ENCODE measurements around the gene ADAR.
A peak's percentile ranks its signal among the peaks of the same experiment; 100 is the strongest.

Gene ADAR

DNA sequence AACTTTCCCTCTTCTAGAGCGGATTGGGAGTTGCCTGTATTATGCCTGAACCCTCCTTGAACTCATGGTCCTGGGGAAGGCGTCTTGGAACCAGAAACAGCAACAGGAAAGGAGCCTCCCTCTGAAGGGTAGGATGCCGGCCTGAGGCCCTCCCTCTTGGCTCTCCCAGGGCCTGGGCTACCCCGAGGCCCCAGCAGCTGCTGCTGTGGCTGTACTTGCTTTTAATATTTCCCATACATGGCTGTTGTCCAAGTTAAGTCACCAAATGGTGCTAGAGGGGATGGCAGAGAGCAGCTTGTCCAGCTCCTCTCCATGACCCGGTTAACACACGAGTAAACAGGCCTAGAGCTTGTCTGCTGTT lies 29.9 kb downstream of the ADAR start:
- Histone ChIP-seq H3K36me3 (ENCODE audit: control insufficient read depth in 1 of 2, insufficient read depth in 2 of 2, low read length in 2 of 2) (peaks cover 38 to 47% of the 10 kb centered on the region in 2 donors), H3K27me3 (ENCODE audit: low read depth, low read length) (no peaks in the 10 kb centered on the region), H3K9me3 (ENCODE audit: control insufficient read depth in 1 of 2, low read length in 2 of 2) (no peaks in the 10 kb centered on the region), H3K4me3 (ENCODE audit: low read depth in 1 of 2, low read length in 2 of 2) (no peak overlapping the region), H3K4me1 (ENCODE audit: control insufficient read depth in 1 of 2, insufficient read depth in 2 of 2, low read length in 2 of 2) (peaks cover 0 to 6% of the 10 kb centered on the region in 2 donors), H3K27ac (ENCODE audit: low read length) (no peak overlapping the region)

DNA sequence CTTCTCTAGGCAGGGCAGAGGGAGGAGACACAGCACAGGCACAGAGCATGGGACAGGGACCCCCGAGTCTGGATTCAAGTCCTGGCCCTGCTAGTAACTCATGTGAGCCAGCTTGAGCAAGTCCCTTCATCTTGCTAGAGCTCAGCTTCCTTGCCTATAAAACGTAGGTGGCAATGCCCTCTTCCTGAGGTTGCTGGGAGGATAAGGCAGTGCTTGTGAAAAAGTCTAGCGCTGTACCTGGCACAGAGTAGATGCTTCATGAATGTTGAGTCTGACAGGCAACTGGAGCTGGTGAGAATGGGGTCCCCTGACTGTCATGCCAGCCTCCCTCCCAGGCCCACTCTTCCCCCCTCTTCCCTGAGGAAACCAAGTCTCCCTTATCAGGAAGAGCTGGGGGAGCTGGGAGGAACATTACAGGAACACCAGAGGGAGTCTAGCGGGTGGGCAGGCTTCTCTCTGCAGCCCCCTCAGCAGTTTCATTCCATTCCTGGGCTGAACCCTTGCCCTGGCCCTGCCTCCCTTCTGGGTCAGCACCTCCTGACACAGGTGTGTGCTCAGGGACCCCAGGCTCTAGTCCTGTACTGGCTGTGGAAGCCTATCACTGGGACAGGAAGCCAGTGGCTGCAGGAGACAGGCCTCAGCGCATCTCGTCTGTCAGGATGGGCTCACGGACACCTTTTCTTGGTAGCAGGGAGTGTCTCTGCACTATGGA lies 30.5 kb downstream of the ADAR start:
- Histone ChIP-seq H3K4me3 (ENCODE audit: low read depth in 1 of 2, low read length in 2 of 2) (no peak overlapping the region), H3K9me3 (ENCODE audit: control insufficient read depth in 1 of 2, low read length in 2 of 2) (no peaks in the 10 kb centered on the region), H3K36me3 (ENCODE audit: control insufficient read depth in 1 of 2, insufficient read depth in 2 of 2, low read length in 2 of 2) (peaks cover 33 to 41% of the 10 kb centered on the region in 2 donors), H3K27me3 (ENCODE audit: low read depth, low read length) (no peaks in the 10 kb centered on the region), H3K4me1 (ENCODE audit: control insufficient read depth in 1 of 2, insufficient read depth in 2 of 2, low read length in 2 of 2) (peaks cover 0 to 6% of the 10 kb centered on the region in 2 donors), H3K27ac (ENCODE audit: low read length) (no peak overlapping the region)

- Histone ChIP-seq H3K9me3 (ENCODE audit: control insufficient read depth in 1 of 2, low read length in 2 of 2) (no peaks in the 10 kb centered on the region), H3K4me3 (ENCODE audit: low read depth in 1 of 2, low read length in 2 of 2) (no peak overlapping the region), H3K4me1 (ENCODE audit: control insufficient read depth in 1 of 2, insufficient read depth in 2 of 2, low read length in 2 of 2) (peaks cover 0 to 6% of the 10 kb centered on the region in 2 donors), H3K27me3 (ENCODE audit: low read depth, low read length) (no peaks in the 10 kb centered on the region), H3K36me3 (ENCODE audit: control insufficient read depth in 1 of 2, insufficient read depth in 2 of 2, low read length in 2 of 2) (peaks cover 22 to 27% of the 10 kb centered on the region in 2 donors), H3K27ac (ENCODE audit: low read length) (no peak overlapping the region)
Measured at GRCh38 chr1:154575951-154576566, 31.9 kb downstream of the ADAR start.

DNA sequence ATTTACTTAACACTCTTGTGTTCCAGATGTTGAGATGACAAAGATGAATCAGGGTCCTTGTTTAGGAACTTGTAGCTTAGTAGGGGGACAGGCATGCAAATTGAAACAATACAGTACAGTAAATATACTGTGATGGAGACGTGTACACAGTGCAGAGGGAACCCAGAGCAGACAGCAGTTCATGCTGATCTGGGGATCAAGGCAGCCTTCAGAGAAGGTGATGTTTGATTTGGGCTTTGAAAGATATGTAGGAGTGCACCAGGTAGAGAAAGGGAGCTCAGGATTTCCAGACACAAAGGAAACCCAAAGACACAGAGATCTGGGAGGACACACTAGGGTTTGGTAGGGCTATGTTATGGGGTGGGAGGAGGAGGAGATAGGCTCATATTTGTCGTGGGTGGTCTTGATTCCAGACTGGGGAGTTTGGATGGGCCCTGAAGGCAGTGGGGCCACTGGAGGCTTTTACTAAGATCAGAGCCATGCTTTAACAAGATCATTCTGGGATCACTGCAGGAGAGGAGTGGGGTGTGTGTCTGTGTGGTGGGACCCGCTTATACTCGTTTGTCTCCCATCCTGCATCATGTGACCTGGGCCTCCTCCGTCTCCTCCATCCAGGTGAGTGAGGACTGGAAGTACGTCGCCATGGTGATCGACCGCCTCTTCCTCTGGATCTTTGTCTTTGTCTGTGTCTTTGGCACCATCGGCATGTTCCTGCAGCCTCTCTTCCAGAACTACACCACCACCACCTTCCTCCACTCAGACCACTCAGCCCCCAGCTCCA lies 32.6 kb downstream of the ADAR start:
- no peaks in the 10 kb centered on the region for H3K9me3 ChIP-seq (ENCODE audit: control insufficient read depth in 1 of 2, low read length in 2 of 2)
- H3K36me3 ChIP-seq (ENCODE audit: control insufficient read depth in 1 of 2, insufficient read depth in 2 of 2, low read length in 2 of 2): peaks cover 18 to 20% of the 10 kb centered on the region in 2 donors
- H3K4me1 ChIP-seq (ENCODE audit: control insufficient read depth in 1 of 2, insufficient read depth in 2 of 2, low read length in 2 of 2): peaks cover 0 to 6% of the 10 kb centered on the region in 2 donors
- no peak overlapping the region for H3K4me3 ChIP-seq (ENCODE audit: low read depth in 1 of 2, low read length in 2 of 2)
- H3K27me3 ChIP-seq (ENCODE audit: low read depth, low read length): peaks cover 1% of the 10 kb centered on the region
- no peak overlapping the region for H3K27ac ChIP-seq (ENCODE audit: low read length)

DNA sequence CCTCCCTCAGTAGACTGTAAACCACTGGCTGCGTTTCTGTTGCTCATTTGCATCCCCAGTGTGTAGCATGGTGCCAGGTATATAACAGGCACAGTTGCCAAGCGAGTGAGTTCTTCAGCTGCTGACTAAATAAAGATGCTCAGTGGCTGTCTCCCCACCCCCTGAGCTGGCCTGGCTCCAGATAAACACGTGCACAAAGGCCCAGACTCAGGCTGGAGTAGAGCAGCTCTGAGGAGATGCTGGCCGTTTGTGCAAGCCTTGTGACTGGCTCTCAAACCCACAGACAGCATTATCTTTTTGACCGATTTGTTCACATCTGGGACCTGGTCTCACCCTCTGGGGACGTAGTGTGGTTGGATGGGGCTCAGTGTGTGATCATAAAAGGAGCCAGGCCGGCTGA lies 33.3 kb downstream of the ADAR start:
- H3K27me3 ChIP-seq (ENCODE audit: low read depth, low read length): peaks cover 7% of the 10 kb centered on the region
- H3K9me3 ChIP-seq (ENCODE audit: control insufficient read depth in 1 of 2, low read length in 2 of 2): no peaks in the 10 kb centered on the region
- peaks cover 0 to 6% of the 10 kb centered on the region in 2 donors for H3K4me1 ChIP-seq (ENCODE audit: control insufficient read depth in 1 of 2, insufficient read depth in 2 of 2, low read length in 2 of 2)
- peaks cover 12 to 13% of the 10 kb centered on the region in 2 donors for H3K36me3 ChIP-seq (ENCODE audit: control insufficient read depth in 1 of 2, insufficient read depth in 2 of 2, low read length in 2 of 2)
- H3K27ac ChIP-seq (ENCODE audit: low read length): no peak overlapping the region
- H3K4me3 ChIP-seq (ENCODE audit: low read depth in 1 of 2, low read length in 2 of 2): no peak overlapping the region

DNA sequence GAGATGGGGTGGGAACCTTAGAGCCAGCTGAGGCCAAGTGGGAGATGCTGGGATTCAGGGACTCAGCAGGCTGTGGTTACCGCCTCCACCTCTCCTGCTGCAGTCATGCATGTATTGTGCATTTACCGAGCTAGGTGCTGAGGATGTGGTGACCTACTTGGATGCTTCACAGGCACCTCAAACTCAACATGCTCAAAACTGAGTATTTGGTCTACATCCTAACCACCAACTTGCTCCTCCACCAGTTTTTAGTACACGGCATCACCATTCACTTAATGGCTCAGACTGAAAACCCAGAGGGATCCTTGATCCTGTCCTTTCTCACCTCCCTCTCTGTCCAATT lies 34.8 kb downstream of the ADAR start:
- Histone ChIP-seq H3K9me3 (ENCODE audit: control insufficient read depth in 1 of 2, low read length in 2 of 2) (no peaks in the 10 kb centered on the region), H3K36me3 (ENCODE audit: control insufficient read depth in 1 of 2, insufficient read depth in 2 of 2, low read length in 2 of 2) (peaks cover 0 to under 1% of the 10 kb centered on the region in 2 donors), H3K4me3 (ENCODE audit: low read depth in 1 of 2, low read length in 2 of 2) (no peak overlapping the region), H3K27me3 (ENCODE audit: low read depth, low read length) (peaks cover 7% of the 10 kb centered on the region), H3K27ac (ENCODE audit: low read length) (no peak overlapping the region), H3K4me1 (ENCODE audit: control insufficient read depth in 1 of 2, insufficient read depth in 2 of 2, low read length in 2 of 2) (peaks cover 0 to 9% of the 10 kb centered on the region in 2 donors)

- Histone ChIP-seq H3K4me1 (ENCODE audit: control insufficient read depth in 1 of 2, insufficient read depth in 2 of 2, low read length in 2 of 2) (peaks cover 0 to 14% of the 10 kb centered on the region in 2 donors), H3K27ac (ENCODE audit: low read length) (no peak overlapping the region), H3K4me3 (ENCODE audit: low read depth in 1 of 2, low read length in 2 of 2) (no peak overlapping the region), H3K27me3 (ENCODE audit: low read depth, low read length) (peaks cover 7% of the 10 kb centered on the region), H3K9me3 (ENCODE audit: control insufficient read depth in 1 of 2, low read length in 2 of 2) (no peaks in the 10 kb centered on the region), H3K36me3 (ENCODE audit: control insufficient read depth in 1 of 2, insufficient read depth in 2 of 2, low read length in 2 of 2) (no peaks in the 10 kb centered on the region)
Measured at GRCh38 chr1:154572468-154573167, 35.4 kb downstream of the ADAR start.

DNA sequence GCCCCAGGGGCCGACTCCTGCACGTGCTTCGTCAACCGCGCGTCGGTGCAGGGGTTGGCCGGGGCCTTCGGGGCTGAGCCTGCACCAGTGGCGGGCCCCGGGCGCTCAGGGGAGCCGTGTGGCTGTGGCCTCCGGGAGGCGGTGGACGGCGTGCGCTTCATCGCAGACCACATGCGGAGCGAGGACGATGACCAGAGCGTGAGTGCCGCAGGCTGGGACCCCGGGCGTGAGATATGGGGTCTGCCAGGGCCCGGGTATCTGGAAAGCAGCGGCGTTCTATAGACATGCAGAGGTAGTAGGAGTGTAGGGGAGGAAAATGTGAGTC lies 36.1 kb downstream of the ADAR start:
- Histone ChIP-seq H3K27ac (ENCODE audit: low read length) (no peak overlapping the region), H3K27me3 (ENCODE audit: low read depth, low read length) (peaks cover 14% of the 10 kb centered on the region), H3K36me3 (ENCODE audit: control insufficient read depth in 1 of 2, insufficient read depth in 2 of 2, low read length in 2 of 2) (no peaks in the 10 kb centered on the region), H3K4me1 (ENCODE audit: control insufficient read depth in 1 of 2, insufficient read depth in 2 of 2, low read length in 2 of 2) (peaks cover 0 to 12% of the 10 kb centered on the region in 2 donors), H3K4me3 (ENCODE audit: low read depth in 1 of 2, low read length in 2 of 2) (no peak overlapping the region), H3K9me3 (ENCODE audit: control insufficient read depth in 1 of 2, low read length in 2 of 2) (no peaks in the 10 kb centered on the region)

DNA sequence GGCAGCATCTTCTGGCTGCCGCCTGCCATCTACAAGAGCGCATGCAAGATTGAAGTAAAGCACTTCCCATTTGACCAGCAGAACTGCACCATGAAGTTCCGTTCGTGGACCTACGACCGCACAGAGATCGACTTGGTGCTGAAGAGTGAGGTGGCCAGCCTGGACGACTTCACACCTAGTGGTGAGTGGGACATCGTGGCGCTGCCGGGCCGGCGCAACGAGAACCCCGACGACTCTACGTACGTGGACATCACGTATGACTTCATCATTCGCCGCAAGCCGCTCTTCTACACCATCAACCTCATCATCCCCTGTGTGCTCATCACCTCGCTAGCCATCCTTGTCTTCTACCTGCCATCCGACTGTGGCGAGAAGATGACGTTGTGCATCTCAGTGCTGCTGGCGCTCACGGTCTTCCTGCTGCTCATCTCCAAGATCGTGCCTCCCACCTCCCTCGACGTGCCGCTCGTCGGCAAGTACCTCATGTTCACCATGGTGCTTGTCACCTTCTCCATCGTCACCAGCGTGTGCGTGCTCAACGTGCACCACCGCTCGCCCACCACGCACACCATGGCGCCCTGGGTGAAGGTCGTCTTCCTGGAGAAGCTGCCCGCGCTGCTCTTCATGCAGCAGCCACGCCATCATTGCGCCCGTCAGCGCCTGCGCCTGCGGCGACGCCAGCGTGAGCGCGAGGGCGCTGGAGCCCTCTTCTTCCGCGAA lies 36.6 kb downstream of the ADAR start:
- Histone ChIP-seq H3K4me3 (ENCODE audit: low read depth in 1 of 2, low read length in 2 of 2) (no peak overlapping the region), H3K27me3 (ENCODE audit: low read depth, low read length) (peaks cover 15% of the 10 kb centered on the region), H3K36me3 (ENCODE audit: control insufficient read depth in 1 of 2, insufficient read depth in 2 of 2, low read length in 2 of 2) (no peaks in the 10 kb centered on the region), H3K27ac (ENCODE audit: low read length) (no peak overlapping the region), H3K9me3 (ENCODE audit: control insufficient read depth in 1 of 2, low read length in 2 of 2) (no peaks in the 10 kb centered on the region), H3K4me1 (ENCODE audit: control insufficient read depth in 1 of 2, insufficient read depth in 2 of 2, low read length in 2 of 2) (peaks cover 0 to 10% of the 10 kb centered on the region in 2 donors)

DNA sequence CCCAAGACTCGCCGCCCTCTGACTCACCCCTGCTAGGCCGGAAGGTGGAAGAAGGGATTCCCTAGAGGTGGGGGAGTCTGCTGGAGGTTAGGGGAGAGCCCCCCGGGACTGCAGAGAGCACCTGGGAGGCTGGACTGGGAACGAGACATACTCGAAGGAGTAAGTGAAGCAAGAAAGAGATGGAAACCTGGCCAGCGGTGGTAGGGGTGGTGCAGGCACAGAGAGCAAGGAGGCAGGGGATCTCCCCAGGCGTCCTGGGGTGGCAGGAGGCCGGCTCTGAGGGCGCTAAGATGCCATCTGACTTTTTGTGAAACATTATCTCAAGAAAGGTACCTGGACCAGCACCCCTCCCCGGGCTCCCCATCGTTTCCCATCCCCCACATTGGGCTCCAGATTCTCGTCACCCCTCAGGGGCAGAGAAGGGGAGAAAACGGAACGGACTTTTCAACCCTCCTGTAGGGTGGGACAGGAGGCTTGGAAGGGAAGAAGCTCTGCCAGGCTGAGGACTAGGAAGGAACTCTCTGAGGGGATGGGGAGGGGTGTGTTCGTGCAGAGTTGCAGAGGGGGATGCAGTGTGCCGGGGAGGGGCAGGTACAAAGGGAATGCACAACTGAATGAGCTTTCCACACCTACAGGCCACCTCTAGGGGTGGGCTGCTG lies 39.7 kb downstream of the ADAR start:
- no peak overlapping the region for H3K27ac ChIP-seq (ENCODE audit: low read length)
- peaks cover 15% of the 10 kb centered on the region for H3K27me3 ChIP-seq (ENCODE audit: low read depth, low read length)
- no peaks in the 10 kb centered on the region for H3K36me3 ChIP-seq (ENCODE audit: control insufficient read depth in 1 of 2, insufficient read depth in 2 of 2, low read length in 2 of 2)
- peaks cover 0 to 10% of the 10 kb centered on the region in 2 donors for H3K4me1 ChIP-seq (ENCODE audit: control insufficient read depth in 1 of 2, insufficient read depth in 2 of 2, low read length in 2 of 2)
- H3K9me3 ChIP-seq (ENCODE audit: control insufficient read depth in 1 of 2, low read length in 2 of 2): no peaks in the 10 kb centered on the region
- H3K4me3 ChIP-seq (ENCODE audit: low read depth in 1 of 2, low read length in 2 of 2): peak overlapping the region in 1 of 2 donors; percentile 44

Measured in muscle layer of duodenum (tissue), 2 donors.